Muscle of leg (tissue), 11 donors: ENCODE measurements around the gene OPN5. TPM values are rescaled to one million over a fixed set of nuclear protein-coding genes. Genes with fewer than 3 reads are reported as not detected.

Source experiments
- DNase-seq: peaks from one replicate; pipeline ENCODE4 v3.0.0; 2013
- H3K27ac ChIP-seq: one replicate; pipeline ENCODE4 v1.5.1; 2013; ENCODE audit warnings: mild to moderate bottlenecking, low read length, control low read depth
- H3K27me3 ChIP-seq: one replicate; pipeline ENCODE4 v1.6.1; 2013; ENCODE audit warnings: low read length; ENCODE audit not compliant: control insufficient read depth, insufficient read depth
- H3K36me3 ChIP-seq: one replicate; pipeline ENCODE4 v1.6.1; 2013; ENCODE audit warnings: low read length; ENCODE audit not compliant: control insufficient read depth, insufficient read depth
- H3K4me1 ChIP-seq: one replicate; pipeline ENCODE4 v1.6.1; 2013; ENCODE audit warnings: low read length; ENCODE audit not compliant: control insufficient read depth, insufficient read depth
- H3K4me3 ChIP-seq: one replicate; pipeline ENCODE4 v1.5.1; 2013; ENCODE audit warnings: low read length, control low read depth
- H3K9me3 ChIP-seq: replicated peaks from 2 replicates; pipeline ENCODE4 v1.6.1; 2013; ENCODE audit warnings: low read depth, low read length; ENCODE audit not compliant: control insufficient read depth
- WGBS: methylation state at CpG from one replicate; pipeline ENCODE4 v1.1.5; 2013; ENCODE audit warnings: missing lambda C conversion rate; ENCODE audit not compliant: insufficient coverage; 5-methylcytosine and 5-hydroxymethylcytosine counted together
- polyA plus RNA-seq, 8 donors: library from polyadenylated mRNA; unstranded; fragments of 120-200 nt; gene quantifications; one replicate each; pipeline versions ENCODE4 v1.2.1 to v1.2.3, GENCODE V29; 2013; ENCODE audit warnings: inconsistent platforms in 1 of 8, low replicate concordance in 1 of 8; ENCODE audit not compliant: insufficient read length in 8 of 8, insufficient read depth in 1 of 8
- total RNA-seq: library from RNA; stranded (reverse); fragments of 120-200 nt; gene quantifications from one replicate; pipeline ENCODE4 v1.2.4, GENCODE V29; 2013

The OPN5 gene
- total and polyA plus RNA-seq, 9 donors: 0.06 to 0.34 (median 0.19) TPM

GRCh38 chr6:47851091-47851490, 69.3 kb downstream of the OPN5 start:
- H3K4me3 ChIP-seq: no peak overlapping the region
- no peaks in the 10 kb centered on the region for H3K36me3 ChIP-seq
- H3K4me1 ChIP-seq: no peaks in the 10 kb centered on the region
- no peaks in the 10 kb centered on the region for H3K27me3 ChIP-seq
- DNase-seq: no peak
- no CpG with 5 or more reads among the region's 1 CpG for WGBS
- H3K9me3 ChIP-seq: no peaks in the 10 kb centered on the region
- H3K27ac ChIP-seq: no peak overlapping the region

- 74% methylated on average over 6 of the region's 6 CpGs for WGBS
- Histone ChIP-seq H3K36me3 (no peaks in the 10 kb centered on the region), H3K9me3 (no peaks in the 10 kb centered on the region), H3K4me3 (no peak overlapping the region), H3K27me3 (no peaks in the 10 kb centered on the region), H3K4me1 (no peaks in the 10 kb centered on the region), H3K27ac (no peak overlapping the region)
- DNase-seq: no peak
These were observed 70.9 kb downstream of the OPN5 start for GRCh38 chr6:47852727-47853126.

- DNase-seq: peak; percentile 4
- Histone ChIP-seq H3K27ac (no peak overlapping the region), H3K4me1 (no peaks in the 10 kb centered on the region), H3K27me3 (no peaks in the 10 kb centered on the region), H3K9me3 (no peaks in the 10 kb centered on the region), H3K36me3 (no peaks in the 10 kb centered on the region), H3K4me3 (no peak overlapping the region)
- WGBS: no CpG with 5 or more reads among the region's 3 CpGs
These were observed 71.9 kb downstream of the OPN5 start for GRCh38 chr6:47853766-47854165.

DNA sequence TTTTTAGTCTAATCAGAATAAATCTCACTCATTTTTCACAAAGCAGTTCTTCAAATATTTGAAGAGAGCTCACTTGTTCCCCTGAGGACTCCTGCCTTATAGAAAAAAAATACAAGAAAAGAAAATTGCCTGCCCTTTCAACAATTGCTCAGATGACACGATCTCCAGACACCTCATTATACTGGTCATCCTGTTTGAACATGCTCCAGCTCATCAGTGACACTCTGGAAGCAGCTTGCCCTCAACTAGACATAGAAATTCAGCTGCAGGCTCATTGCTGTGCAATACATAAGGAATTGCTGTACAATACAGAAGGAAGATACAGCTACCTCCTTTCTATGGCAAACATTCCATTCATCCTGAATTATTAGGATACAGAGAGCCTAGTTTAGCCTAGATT, 73.1 kb downstream of the OPN5 start:
- Histone ChIP-seq H3K4me3 (no peak overlapping the region), H3K27me3 (no peaks in the 10 kb centered on the region), H3K9me3 (no peaks in the 10 kb centered on the region), H3K27ac (no peak overlapping the region), H3K4me1 (no peaks in the 10 kb centered on the region), H3K36me3 (no peaks in the 10 kb centered on the region)
- 20% methylated on average over 1 of the region's 1 CpG for WGBS
- DNase-seq: no peak

- no peak overlapping the region for H3K4me3 ChIP-seq
- WGBS: no CpG with 5 or more reads among the region's 1 CpG
- no peaks in the 10 kb centered on the region for H3K27me3 ChIP-seq
- H3K36me3 ChIP-seq: no peaks in the 10 kb centered on the region
- no peaks in the 10 kb centered on the region for H3K4me1 ChIP-seq
- DNase-seq: no peak
- no peak overlapping the region for H3K27ac ChIP-seq
- no peaks in the 10 kb centered on the region for H3K9me3 ChIP-seq
These were observed 77.3 kb downstream of the OPN5 start for GRCh38 chr6:47859175-47859574.

DNA sequence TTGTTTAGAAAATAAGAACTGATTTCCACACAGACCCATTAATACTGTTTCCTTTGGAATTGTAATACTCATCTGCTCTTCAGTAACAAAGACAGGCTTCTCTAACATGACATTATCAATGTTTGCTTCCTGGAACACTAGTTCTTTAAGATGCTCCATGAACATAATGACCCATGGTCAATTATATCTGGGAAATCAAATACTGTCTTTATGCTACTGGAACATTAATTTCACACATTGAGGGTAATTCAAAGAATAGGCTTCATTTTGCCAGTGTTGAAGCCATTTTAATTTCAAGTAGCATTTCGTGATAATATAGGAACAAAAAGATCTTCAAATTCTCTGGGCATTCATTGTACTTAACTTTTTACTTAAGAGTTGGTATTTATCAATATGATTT, 80.9 kb downstream of the OPN5 start:
- WGBS: no CpG with 5 or more reads among the region's 1 CpG
- no peaks in the 10 kb centered on the region for H3K9me3 ChIP-seq
- H3K4me3 ChIP-seq: no peak overlapping the region
- H3K36me3 ChIP-seq: no peaks in the 10 kb centered on the region
- no peaks in the 10 kb centered on the region for H3K27me3 ChIP-seq
- DNase-seq: no peak
- H3K4me1 ChIP-seq: no peaks in the 10 kb centered on the region
- no peak overlapping the region for H3K27ac ChIP-seq

DNA sequence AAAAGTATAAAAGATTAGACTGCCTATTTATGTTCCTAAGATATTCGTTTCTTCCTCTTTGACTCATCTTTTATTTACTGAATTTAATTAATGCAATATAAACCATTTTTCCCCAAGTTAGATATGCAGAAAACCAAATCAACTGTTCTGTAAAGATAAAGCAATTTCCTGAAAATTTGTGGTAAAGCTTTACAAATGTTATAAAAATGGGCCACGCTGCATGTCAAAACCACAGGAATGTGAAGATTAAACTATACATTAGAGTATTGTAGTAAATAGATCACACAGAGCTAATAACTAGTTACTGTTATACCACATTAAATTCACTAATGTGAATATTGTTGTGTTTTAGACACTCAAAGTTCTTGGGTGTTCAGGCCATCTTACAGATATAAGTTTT, 83.4 kb downstream of the OPN5 start:
- Histone ChIP-seq H3K4me1 (no peaks in the 10 kb centered on the region), H3K36me3 (no peaks in the 10 kb centered on the region), H3K9me3 (no peaks in the 10 kb centered on the region), H3K27me3 (no peaks in the 10 kb centered on the region), H3K4me3 (no peak overlapping the region), H3K27ac (no peak overlapping the region)
- WGBS: no CpG with 5 or more reads among the region's 2 CpGs
- DNase-seq: no peak

DNA sequence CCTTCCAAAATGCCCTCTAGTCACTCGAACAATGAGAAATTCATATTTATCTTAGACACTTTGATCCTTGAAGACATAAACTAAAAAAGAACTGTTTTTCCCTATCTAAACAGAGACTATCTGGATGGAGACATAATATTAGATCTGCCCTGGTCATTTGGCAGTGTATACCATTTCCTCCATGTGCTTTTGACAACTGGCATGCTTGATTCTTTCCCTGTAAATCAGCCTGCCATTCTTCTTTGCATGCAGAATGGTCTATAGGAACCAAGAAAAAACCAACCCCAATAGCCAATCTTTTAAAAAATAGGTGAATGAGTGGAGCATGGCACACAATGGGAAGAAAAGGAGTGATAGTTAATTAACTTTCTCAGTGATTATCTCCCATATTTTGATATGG, 93.8 kb downstream of the OPN5 start:
- no CpG with 5 or more reads among the region's 1 CpG for WGBS
- DNase-seq: no peak

More for the DNA sequence above, 93.8 kb downstream of the OPN5 start:
- no peaks in the 10 kb centered on the region for H3K4me1 ChIP-seq
- H3K27me3 ChIP-seq: no peaks in the 10 kb centered on the region
- H3K36me3 ChIP-seq: no peaks in the 10 kb centered on the region
- no peak overlapping the region for H3K27ac ChIP-seq
- H3K9me3 ChIP-seq: no peaks in the 10 kb centered on the region
- no peak overlapping the region for H3K4me3 ChIP-seq

Other genes starting within 250 kb of the OPN5 start
- gene ADGRF4, start 83.5 kb upstream of the OPN5 start, total RNA-seq: not detected
- under 1 TPM in 5 of 8 donors, not detected in 3; 0.04 to 0.70 (median 0.16) TPM for gene ADGRF4, start 83.5 kb upstream of the OPN5 start, polyA plus RNA-seq